ENCODE measurements around the gene PCIF1. TPM values are rescaled to one million over a fixed set of nuclear protein-coding genes. Genes with fewer than 3 reads are reported as not detected.

Gene PCIF1
- total RNA-seq, 3 donors from 2014 or later = 29.2 to 37.8 (median 35.1) TPM

DNA sequence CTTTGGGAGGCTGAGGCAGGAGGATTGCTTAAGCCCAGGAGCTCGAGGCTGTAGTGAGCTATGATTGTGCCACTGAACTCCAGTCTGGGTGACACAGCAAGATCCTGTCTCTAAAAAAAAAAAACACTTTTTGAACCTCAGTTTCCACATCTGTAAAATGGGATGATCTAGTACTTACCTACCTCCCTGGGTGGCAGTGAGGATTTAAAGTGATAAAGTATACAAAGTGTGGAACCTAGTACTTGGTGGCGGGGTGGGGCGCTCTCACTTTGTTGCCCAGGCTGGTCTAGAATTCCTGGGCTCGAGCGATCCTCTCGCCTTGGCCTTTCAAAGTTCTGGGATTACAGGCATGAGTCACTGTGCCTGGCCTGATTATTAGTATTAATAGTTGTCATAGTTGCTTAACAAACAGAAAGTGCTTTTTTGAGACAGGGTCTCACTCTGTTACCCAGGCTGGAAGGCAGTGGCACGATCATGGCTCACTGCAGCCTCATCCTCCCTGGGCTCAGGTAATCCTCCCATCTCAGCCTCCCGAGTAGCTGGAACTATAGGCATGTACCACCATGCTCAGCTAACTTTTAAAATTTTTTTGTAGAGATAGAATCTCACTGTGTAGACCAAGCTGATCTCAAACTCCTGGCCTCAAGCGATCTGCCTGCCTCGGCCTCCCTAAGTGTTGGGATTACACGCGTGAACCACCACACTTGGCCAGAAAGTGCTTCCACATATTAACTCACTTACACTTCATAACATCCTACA, 15.5 kb upstream of the PCIF1 start:
- H3K4me1 ChIP-seq (ENCODE audit: low read depth) = peaks cover 11% of the 10 kb centered on the region
- ATAC-seq (no peak), DNase-seq (no peak)
- no peaks in the 10 kb centered on the region for H3K9me3 ChIP-seq
- H3K36me3 ChIP-seq (ENCODE audit: low read depth) = no peaks in the 10 kb centered on the region
- TF ChIP-seq, protein P1, sequence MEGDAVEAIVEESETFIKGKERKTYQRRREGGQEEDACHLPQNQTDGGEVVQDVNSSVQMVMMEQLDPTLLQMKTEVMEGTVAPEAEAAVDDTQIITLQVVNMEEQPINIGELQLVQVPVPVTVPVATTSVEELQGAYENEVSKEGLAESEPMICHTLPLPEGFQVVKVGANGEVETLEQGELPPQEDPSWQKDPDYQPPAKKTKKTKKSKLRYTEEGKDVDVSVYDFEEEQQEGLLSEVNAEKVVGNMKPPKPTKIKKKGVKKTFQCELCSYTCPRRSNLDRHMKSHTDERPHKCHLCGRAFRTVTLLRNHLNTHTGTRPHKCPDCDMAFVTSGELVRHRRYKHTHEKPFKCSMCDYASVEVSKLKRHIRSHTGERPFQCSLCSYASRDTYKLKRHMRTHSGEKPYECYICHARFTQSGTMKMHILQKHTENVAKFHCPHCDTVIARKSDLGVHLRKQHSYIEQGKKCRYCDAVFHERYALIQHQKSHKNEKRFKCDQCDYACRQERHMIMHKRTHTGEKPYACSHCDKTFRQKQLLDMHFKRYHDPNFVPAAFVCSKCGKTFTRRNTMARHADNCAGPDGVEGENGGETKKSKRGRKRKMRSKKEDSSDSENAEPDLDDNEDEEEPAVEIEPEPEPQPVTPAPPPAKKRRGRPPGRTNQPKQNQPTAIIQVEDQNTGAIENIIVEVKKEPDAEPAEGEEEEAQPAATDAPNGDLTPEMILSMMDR (IDR thresholded peaks at IDR 0.05) = no peak
- no peak overlapping the region for H3K4me3 ChIP-seq
- intact Hi-C loops (cut with DNase I, micrococcal nuclease) = no loop called here

- Histone ChIP-seq H3K36me3 (ENCODE audit: low read depth) (no peaks in the 10 kb centered on the region), H3K9me3 (no peaks in the 10 kb centered on the region), H3K4me3 (no peak overlapping the region), H3K4me1 (ENCODE audit: low read depth) (peaks cover 8% of the 10 kb centered on the region)
- peak in 2 of 3 donors; percentile 51 to 58 for DNase-seq
- peak; percentile 17 for ATAC-seq
- TF ChIP-seq, protein P1 (IDR thresholded peaks at IDR 0.05) = no peak
- intact Hi-C loops (cut with DNase I, micrococcal nuclease) = no loop called here
Observed at GRCh38 chr20:45919542-45920399, 14.7 kb upstream of the PCIF1 start.

DNA sequence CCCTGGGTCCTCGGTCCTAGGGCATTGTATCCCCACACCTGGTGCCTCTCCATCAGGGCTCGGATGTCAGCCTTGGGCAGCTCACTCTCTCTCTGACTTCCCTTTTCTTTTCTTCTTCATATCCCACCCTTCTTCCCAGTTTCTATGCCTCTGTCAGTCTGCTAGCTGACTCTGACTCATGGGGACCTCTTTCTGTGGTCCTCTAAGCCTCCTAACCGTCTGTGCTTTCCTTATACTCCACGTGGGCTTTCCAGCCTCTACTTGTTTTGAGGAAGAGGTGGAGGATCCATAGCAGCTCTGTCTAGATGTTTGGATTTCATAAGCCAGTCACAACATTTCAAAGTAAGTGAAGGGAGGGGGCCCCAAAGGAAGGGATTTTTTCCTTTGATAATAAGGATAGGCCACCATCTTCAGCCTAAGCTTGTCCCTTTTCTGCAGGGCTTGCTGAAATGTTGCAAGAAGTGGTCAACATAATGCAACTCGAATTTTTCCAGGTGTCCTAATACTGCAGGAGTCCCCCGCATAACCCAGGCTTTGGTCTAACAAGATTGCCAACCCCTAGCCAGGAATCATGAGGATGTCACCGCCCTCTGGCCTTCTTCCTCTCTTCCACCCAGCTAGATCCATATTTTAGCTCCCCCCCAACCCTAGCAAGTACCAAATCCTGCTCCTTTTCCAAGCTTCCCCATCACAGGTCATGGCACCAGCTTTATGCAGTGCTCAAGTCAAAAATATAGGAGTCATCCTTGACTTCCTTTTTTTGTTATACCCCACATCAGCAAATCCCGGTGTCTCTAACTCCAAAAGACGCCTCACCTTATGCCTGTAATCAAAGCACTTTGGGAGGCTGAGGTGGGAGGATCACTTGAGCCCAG, 13.8 kb upstream of the PCIF1 start:
- peak in 1 of 3 donors; percentile 2 for DNase-seq
- Histone ChIP-seq H3K4me3 (no peak overlapping the region), H3K36me3 (ENCODE audit: low read depth) (no peaks in the 10 kb centered on the region), H3K4me1 (ENCODE audit: low read depth) (peaks cover 7% of the 10 kb centered on the region), H3K9me3 (no peaks in the 10 kb centered on the region)
- intact Hi-C loops (cut with DNase I, micrococcal nuclease) = no loop called here
- TF ChIP-seq, protein P1 (IDR thresholded peaks at IDR 0.05) = no peak
- no peak for ATAC-seq

DNA sequence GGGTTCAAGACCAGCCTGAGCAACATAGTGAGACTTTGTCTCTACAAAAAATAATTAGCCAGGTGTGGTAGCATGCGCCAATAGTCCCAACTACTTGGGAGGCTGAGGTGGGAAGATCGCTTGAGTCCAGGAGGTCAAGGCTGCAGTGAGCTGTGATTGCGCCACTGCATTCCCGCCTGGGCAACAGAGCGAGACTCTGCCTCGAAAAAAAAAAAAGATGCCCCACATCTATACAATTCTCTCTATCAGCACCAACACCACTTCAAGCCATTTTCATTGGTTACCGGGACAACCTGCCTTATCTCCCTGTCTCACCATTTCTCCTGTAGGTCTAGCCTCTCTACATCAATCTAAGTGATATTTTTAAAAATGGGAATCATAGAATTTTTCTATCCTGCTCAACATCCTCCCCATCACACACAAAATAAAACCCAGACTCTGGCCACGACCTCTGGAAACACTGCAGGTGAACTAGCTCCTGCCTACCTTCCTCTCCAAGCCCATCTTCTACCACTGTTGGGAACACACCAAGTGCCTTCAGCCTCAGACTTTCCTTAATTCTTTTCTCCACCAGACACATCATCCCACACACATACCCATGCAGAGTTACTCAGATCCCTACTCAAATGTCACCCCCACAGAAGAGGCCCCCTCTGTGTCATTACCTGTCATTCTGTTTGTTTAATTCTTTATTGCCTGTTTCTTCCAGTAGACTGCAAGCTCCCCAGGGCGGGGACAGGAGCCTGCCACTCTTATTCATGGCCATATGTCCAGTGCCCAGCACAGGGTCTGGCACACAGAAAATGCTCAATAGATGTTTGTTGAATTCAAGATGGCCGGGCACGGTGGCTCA, 12.9 kb upstream of the PCIF1 start:
- DNase-seq (peak in 1 of 3 donors; percentile 22), ATAC-seq (no peak)
- H3K4me1 ChIP-seq (ENCODE audit: low read depth) = peaks cover 7% of the 10 kb centered on the region
- no peaks in the 10 kb centered on the region for H3K9me3 ChIP-seq
- TF ChIP-seq, protein P1 (IDR thresholded peaks at IDR 0.05) = no peak
- H3K4me3 ChIP-seq = no peak overlapping the region
- intact Hi-C loops (cut with DNase I, micrococcal nuclease) = no loop called here
- H3K36me3 ChIP-seq (ENCODE audit: low read depth) = no peaks in the 10 kb centered on the region
